Measurements from ENCODE around the gene OPCML. TPM values are rescaled to one million over a fixed set of nuclear protein-coding genes. Genes with fewer than 3 reads are reported as not detected.

OPCML gene
- polyA plus RNA-seq, 1 donor from 2014 or later: 11.6 TPM

DNA sequence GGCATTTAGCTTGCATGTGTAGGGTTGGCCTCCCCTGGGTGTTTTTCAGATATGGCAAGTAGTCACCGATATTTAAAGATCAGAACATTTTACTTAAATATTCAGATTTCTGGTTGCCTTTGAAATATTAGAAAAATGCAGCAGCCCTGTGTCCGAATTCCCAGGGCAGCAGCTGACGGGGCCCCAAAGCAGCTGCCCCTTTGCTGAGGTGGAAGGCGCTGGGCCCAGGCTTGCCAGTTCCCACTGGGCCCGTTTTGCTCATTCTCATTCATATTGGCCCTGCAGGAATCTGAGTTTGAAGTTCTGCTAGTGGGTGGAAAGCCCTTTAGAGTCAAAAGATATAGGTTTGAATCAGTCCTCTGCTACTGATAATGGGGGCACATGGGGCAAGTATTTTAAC is 692.1 kb downstream of the OPCML start:
- no peak overlapping the region for H3K4me3 ChIP-seq (ENCODE audit: low read length)
- H4K20me1 ChIP-seq (ENCODE audit: insufficient read depth): no peaks in the 10 kb centered on the region
- H3K27me3 ChIP-seq (ENCODE audit: insufficient read depth, low read depth, low read length): no peaks in the 10 kb centered on the region
- no peak overlapping the region for H3K9ac ChIP-seq (ENCODE audit: low read length)
- H3K79me2 ChIP-seq (replicated peaks; ENCODE audit: insufficient read depth, low read length): no peaks in the 10 kb centered on the region
- H3K4me2 ChIP-seq (ENCODE audit: low read length): no peak overlapping the region
- H3K9me3 ChIP-seq (ENCODE audit: low read length): no peaks in the 10 kb centered on the region
- no peak overlapping the region for H3K27ac ChIP-seq (ENCODE audit: low read length)
- H3F3A ChIP-seq (ENCODE audit: insufficient read depth, low read length, poor library complexity, severe bottlenecking): no peaks in the 10 kb centered on the region
- H2AFZ ChIP-seq (ENCODE audit: low read depth, low read length): no peak overlapping the region
- no peaks in the 10 kb centered on the region for H3K9me2 ChIP-seq (ENCODE audit: insufficient read depth, low read length)
- no peaks in the 10 kb centered on the region for H3K36me3 ChIP-seq (ENCODE audit: insufficient read depth, low read length)
- TF ChIP-seq MXI1 (conservative IDR thresholded peaks at IDR 0.05; ENCODE audit: poor library complexity, severe bottlenecking) (no peak), POLR2AphosphoS5 (IDR thresholded peaks at IDR 0.05) (no peak), EZH2 (IDR thresholded peaks at IDR 0.05; ENCODE audit: borderline replicate concordance, insufficient read depth, low read length, poor library complexity, severe bottlenecking) (no peak), SMC3 (conservative IDR thresholded peaks at IDR 0.05; ENCODE audit: poor library complexity) (no peak), TAF1 (IDR thresholded peaks at IDR 0.05; ENCODE audit: low read depth) (no peak), RAD21 (conservative IDR thresholded peaks at IDR 0.05) (no peak), EP300 (conservative IDR thresholded peaks at IDR 0.05; ENCODE audit: poor library complexity, severe bottlenecking) (no peak)
- TF ChIP-seq, protein P1, sequence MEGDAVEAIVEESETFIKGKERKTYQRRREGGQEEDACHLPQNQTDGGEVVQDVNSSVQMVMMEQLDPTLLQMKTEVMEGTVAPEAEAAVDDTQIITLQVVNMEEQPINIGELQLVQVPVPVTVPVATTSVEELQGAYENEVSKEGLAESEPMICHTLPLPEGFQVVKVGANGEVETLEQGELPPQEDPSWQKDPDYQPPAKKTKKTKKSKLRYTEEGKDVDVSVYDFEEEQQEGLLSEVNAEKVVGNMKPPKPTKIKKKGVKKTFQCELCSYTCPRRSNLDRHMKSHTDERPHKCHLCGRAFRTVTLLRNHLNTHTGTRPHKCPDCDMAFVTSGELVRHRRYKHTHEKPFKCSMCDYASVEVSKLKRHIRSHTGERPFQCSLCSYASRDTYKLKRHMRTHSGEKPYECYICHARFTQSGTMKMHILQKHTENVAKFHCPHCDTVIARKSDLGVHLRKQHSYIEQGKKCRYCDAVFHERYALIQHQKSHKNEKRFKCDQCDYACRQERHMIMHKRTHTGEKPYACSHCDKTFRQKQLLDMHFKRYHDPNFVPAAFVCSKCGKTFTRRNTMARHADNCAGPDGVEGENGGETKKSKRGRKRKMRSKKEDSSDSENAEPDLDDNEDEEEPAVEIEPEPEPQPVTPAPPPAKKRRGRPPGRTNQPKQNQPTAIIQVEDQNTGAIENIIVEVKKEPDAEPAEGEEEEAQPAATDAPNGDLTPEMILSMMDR (IDR thresholded peaks at IDR 0.05; ENCODE audit: poor library complexity, severe bottlenecking): no peak
- TF ChIP-seq, protein P2, sequence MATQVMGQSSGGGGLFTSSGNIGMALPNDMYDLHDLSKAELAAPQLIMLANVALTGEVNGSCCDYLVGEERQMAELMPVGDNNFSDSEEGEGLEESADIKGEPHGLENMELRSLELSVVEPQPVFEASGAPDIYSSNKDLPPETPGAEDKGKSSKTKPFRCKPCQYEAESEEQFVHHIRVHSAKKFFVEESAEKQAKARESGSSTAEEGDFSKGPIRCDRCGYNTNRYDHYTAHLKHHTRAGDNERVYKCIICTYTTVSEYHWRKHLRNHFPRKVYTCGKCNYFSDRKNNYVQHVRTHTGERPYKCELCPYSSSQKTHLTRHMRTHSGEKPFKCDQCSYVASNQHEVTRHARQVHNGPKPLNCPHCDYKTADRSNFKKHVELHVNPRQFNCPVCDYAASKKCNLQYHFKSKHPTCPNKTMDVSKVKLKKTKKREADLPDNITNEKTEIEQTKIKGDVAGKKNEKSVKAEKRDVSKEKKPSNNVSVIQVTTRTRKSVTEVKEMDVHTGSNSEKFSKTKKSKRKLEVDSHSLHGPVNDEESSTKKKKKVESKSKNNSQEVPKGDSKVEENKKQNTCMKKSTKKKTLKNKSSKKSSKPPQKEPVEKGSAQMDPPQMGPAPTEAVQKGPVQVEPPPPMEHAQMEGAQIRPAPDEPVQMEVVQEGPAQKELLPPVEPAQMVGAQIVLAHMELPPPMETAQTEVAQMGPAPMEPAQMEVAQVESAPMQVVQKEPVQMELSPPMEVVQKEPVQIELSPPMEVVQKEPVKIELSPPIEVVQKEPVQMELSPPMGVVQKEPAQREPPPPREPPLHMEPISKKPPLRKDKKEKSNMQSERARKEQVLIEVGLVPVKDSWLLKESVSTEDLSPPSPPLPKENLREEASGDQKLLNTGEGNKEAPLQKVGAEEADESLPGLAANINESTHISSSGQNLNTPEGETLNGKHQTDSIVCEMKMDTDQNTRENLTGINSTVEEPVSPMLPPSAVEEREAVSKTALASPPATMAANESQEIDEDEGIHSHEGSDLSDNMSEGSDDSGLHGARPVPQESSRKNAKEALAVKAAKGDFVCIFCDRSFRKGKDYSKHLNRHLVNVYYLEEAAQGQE (IDR thresholded peaks at IDR 0.05; ENCODE audit: borderline replicate concordance): no peak

DNA sequence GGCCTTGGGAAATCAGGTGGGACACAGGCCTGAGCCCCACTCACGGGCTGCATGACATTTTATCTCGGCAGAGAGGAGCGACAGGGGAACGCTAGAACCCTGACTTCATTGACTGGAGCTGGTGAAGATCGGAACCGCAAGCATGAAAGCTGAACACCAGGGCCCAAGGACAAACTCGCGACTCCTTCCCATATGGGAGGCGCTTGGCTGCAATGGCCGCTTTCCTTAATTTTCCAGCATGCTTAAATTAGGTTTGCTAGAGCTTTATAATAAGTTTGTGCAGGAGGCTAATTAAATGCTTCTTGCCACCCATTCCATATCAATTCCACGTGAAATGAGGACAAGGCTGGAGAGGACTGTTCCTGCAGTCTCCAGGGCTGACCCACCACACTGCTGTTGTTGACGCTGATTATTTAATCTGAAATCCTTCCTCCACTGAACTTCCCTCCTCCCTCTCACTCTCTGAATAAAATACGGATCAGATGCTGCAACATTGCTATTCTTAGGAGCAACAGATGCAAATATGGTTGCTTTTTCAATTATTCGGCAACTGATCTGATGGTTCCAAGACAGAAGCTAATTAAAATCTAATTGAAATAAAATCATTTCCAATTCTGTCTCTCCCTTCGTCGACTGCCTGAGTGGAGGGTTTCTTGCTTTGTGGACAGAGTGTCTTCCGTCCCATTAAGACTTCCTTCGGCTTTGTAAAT is 692.9 kb downstream of the OPCML start:
- Histone ChIP-seq H4K20me1 (ENCODE audit: insufficient read depth) (no peaks in the 10 kb centered on the region), H3K9ac (ENCODE audit: low read length) (no peak overlapping the region), H3K4me3 (ENCODE audit: low read length) (no peak overlapping the region), H2AFZ (ENCODE audit: low read depth, low read length) (no peak overlapping the region), H3K27me3 (ENCODE audit: insufficient read depth, low read depth, low read length) (no peaks in the 10 kb centered on the region), H3K36me3 (ENCODE audit: insufficient read depth, low read length) (no peaks in the 10 kb centered on the region), H3K9me3 (ENCODE audit: low read length) (no peaks in the 10 kb centered on the region), H3K27ac (ENCODE audit: low read length) (no peak overlapping the region), H3F3A (ENCODE audit: insufficient read depth, low read length, poor library complexity, severe bottlenecking) (no peaks in the 10 kb centered on the region), H3K79me2 (replicated peaks; ENCODE audit: insufficient read depth, low read length) (no peaks in the 10 kb centered on the region), H3K4me2 (ENCODE audit: low read length) (no peak overlapping the region), H3K9me2 (ENCODE audit: insufficient read depth, low read length) (no peaks in the 10 kb centered on the region)
- TF ChIP-seq EP300 (conservative IDR thresholded peaks at IDR 0.05; ENCODE audit: poor library complexity, severe bottlenecking) (no peak), RAD21 (conservative IDR thresholded peaks at IDR 0.05) (no peak), TAF1 (IDR thresholded peaks at IDR 0.05; ENCODE audit: low read depth) (no peak), MXI1 (conservative IDR thresholded peaks at IDR 0.05; ENCODE audit: poor library complexity, severe bottlenecking) (no peak), EZH2 (IDR thresholded peaks at IDR 0.05; ENCODE audit: borderline replicate concordance, insufficient read depth, low read length, poor library complexity, severe bottlenecking) (no peak), SMC3 (conservative IDR thresholded peaks at IDR 0.05; ENCODE audit: poor library complexity) (no peak), POLR2AphosphoS5 (IDR thresholded peaks at IDR 0.05) (no peak)
- TF ChIP-seq, protein P1 (IDR thresholded peaks at IDR 0.05; ENCODE audit: poor library complexity, severe bottlenecking): no peak
- TF ChIP-seq, protein P2 (IDR thresholded peaks at IDR 0.05; ENCODE audit: borderline replicate concordance): no peak
